GM12891 (cell line): ENCODE measurements around the gene SPOCK1.

Experiments used
- DNase-seq: peaks from one replicate; pipeline ENCODE4 v3.0.0; 2011; ENCODE audit warnings: low spot score; ENCODE audit not compliant: insufficient read length
- FAIRE-seq: peaks from 2 replicates; lab custom pipeline; 2011; peaks lifted over from hg19 to GRCh38; lab: Jason Lieb, UNC
- PAX5 ChIP-seq: IDR thresholded peaks from 2 replicates; pipeline ENCODE4 v1.6.1; 2011; ENCODE audit warnings: low read length, moderate library complexity, mild to moderate bottlenecking; ENCODE audit not compliant: insufficient read depth, severe bottlenecking
- POLR2A ChIP-seq: IDR thresholded peaks from 2 replicates; pipeline ENCODE4 v1.6.1; 2011; ENCODE audit warnings: low read depth, low read length, control low read depth
- POLR2AphosphoS5 ChIP-seq: IDR thresholded peaks from 2 replicates; pipeline ENCODE4 v1.6.1; 2011; ENCODE audit warnings: low read depth, low read length, control low read depth
- POU2F2 ChIP-seq: IDR thresholded peaks from 2 replicates; pipeline ENCODE4 v1.6.1; 2011; ENCODE audit warnings: low read depth, mild to moderate bottlenecking, control low read depth, low read length, moderate library complexity
- SPI1 ChIP-seq: IDR thresholded peaks from 2 replicates; pipeline ENCODE4 v1.6.1; 2011; ENCODE audit warnings: low read depth, low read length, control low read depth
- TAF1 ChIP-seq: IDR thresholded peaks from 2 replicates; pipeline ENCODE4 v1.6.1; 2011; ENCODE audit warnings: low read depth, low read length, control low read depth

The SPOCK1 gene

GRCh38 chr5:137470111-137470920 is 28.8 kb downstream of the SPOCK1 start:
- TF ChIP-seq POLR2A (no peak), TAF1 (no peak), SPI1 (no peak), POU2F2 (no peak), POLR2AphosphoS5 (no peak), PAX5 (no peak)
- FAIRE-seq (no peak), DNase-seq (no peak)

- TF ChIP-seq POU2F2 (no peak), POLR2AphosphoS5 (no peak), TAF1 (no peak), SPI1 (no peak), PAX5 (no peak), POLR2A (no peak)
- no peak for DNase-seq
- no peak for FAIRE-seq
These were observed 32.2 kb downstream of the SPOCK1 start for GRCh38 chr5:137466889-137467288.

- TF ChIP-seq POLR2A (no peak), POLR2AphosphoS5 (no peak)
- no peak for FAIRE-seq
- DNase-seq, result no peak
These were observed 33.2 kb downstream of the SPOCK1 start for GRCh38 chr5:137465930-137466329.

- DNase-seq (no peak), FAIRE-seq (no peak)
- TF ChIP-seq POLR2AphosphoS5 (no peak), SPI1 (no peak), POU2F2 (no peak), TAF1 (no peak), POLR2A (no peak)
These were observed 36.2 kb downstream of the SPOCK1 start for GRCh38 chr5:137462816-137463520.

GRCh38 chr5:137462265-137462590 is 36.9 kb downstream of the SPOCK1 start:
- DNase-seq (no peak), FAIRE-seq (no peak)
- TF ChIP-seq TAF1, result no peak
- TF ChIP-seq POLR2AphosphoS5, result no peak
- TF ChIP-seq POU2F2, result no peak
- TF ChIP-seq SPI1, result no peak
- TF ChIP-seq PAX5, result no peak
- no peak for TF ChIP-seq POLR2A

GRCh38 chr5:137461391-137462264 is 37.5 kb downstream of the SPOCK1 start:
- no peak for DNase-seq
- no peak for FAIRE-seq
- TF ChIP-seq SPI1, result 0 out of 2 replicates have a peak, but pooled peaks have one; percentile 22
- no peak for TF ChIP-seq PAX5
- TF ChIP-seq POU2F2, result no peak
- no peak for TF ChIP-seq POLR2AphosphoS5
- no peak for TF ChIP-seq TAF1

- TF ChIP-seq SPI1 (no peak), POLR2AphosphoS5 (no peak), PAX5 (no peak), POLR2A (no peak), TAF1 (no peak), POU2F2 (no peak)
- DNase-seq (no peak), FAIRE-seq (no peak)
These were observed 44.5 kb downstream of the SPOCK1 start for GRCh38 chr5:137454671-137455070.

GRCh38 chr5:137453483-137454080 is 45.5 kb downstream of the SPOCK1 start:
- FAIRE-seq, result no peak
- no peak for DNase-seq
- TF ChIP-seq TAF1, result no peak
- no peak for TF ChIP-seq POLR2AphosphoS5
- TF ChIP-seq PAX5, result no peak
- no peak for TF ChIP-seq SPI1
- no peak for TF ChIP-seq POLR2A
- TF ChIP-seq POU2F2, result no peak

- no peak for TF ChIP-seq TAF1
- TF ChIP-seq POLR2A, result no peak
- TF ChIP-seq POU2F2, result no peak
- no peak for TF ChIP-seq SPI1
- no peak for TF ChIP-seq PAX5
These were observed 48.4 kb downstream of the SPOCK1 start for GRCh38 chr5:137450759-137451158.

More at GRCh38 chr5:137450759-137451158, 48.4 kb downstream of the SPOCK1 start:
- no peak for DNase-seq
- no peak for FAIRE-seq
